ENCODE results near the gene LCLAT1. TPM values are rescaled to one million over a fixed set of nuclear protein-coding genes. Genes with fewer than 3 reads are reported as not detected.
A peak's percentile ranks its signal among the peaks of the same experiment; 100 is the strongest.

LCLAT1 gene
- 13.6 TPM for polyA plus RNA-seq (2013, experiment 1 of 2; ENCODE audit: insufficient read length)
- polyA plus RNA-seq (2013, experiment 2 of 2; ENCODE audit: insufficient read length): 8.9 TPM

- peak; percentile 80 for DNase-seq
Measured at GRCh38 chr2:30447149-30448045, at the start of gene LCLAT1. Gene LCLAT1 (plus strand): TSS chr2:30447246. CDS start chr2:30525591, 78,345 bp downstream.

GRCh38 chr2:30398084-30398873 is 48.8 kb upstream of the LCLAT1 start:
- no peak for DNase-seq

GRCh38 chr2:30400151-30400954 is 46.7 kb upstream of the LCLAT1 start:
- no peak for DNase-seq

GRCh38 chr2:30402441-30403182 is 44.4 kb upstream of the LCLAT1 start:
- peak; percentile 40 for DNase-seq

GRCh38 chr2:30403592-30404312 is 43.3 kb upstream of the LCLAT1 start:
- DNase-seq: no peak

- DNase-seq: no peak
Measured at GRCh38 chr2:30404319-30405259, 42.5 kb upstream of the LCLAT1 start.

- no peak for DNase-seq
Measured at GRCh38 chr2:30405260-30405605, 41.8 kb upstream of the LCLAT1 start.

- no peak for DNase-seq
Measured at GRCh38 chr2:30406853-30407252, 40.2 kb upstream of the LCLAT1 start.

GRCh38 chr2:30408961-30409387 is 38.1 kb upstream of the LCLAT1 start:
- peak; percentile 76 for DNase-seq

- DNase-seq: peak; percentile 79
Measured at GRCh38 chr2:30410217-30410616, 36.8 kb upstream of the LCLAT1 start.

GRCh38 chr2:30412047-30412683 is 34.9 kb upstream of the LCLAT1 start:
- DNase-seq: peak; percentile 30

- no peak for DNase-seq
Measured at GRCh38 chr2:30412684-30413570, 34.1 kb upstream of the LCLAT1 start.

GRCh38 chr2:30414961-30415360 is 32.1 kb upstream of the LCLAT1 start:
- DNase-seq: no peak

GRCh38 chr2:30417253-30417652 is 29.8 kb upstream of the LCLAT1 start:
- DNase-seq: no peak

GRCh38 chr2:30421026-30421603 is 25.9 kb upstream of the LCLAT1 start:
- DNase-seq: no peak

GRCh38 chr2:30421604-30422443 is 25.2 kb upstream of the LCLAT1 start:
- peak; percentile 96 for DNase-seq

Data from fibroblast of skin of back (primary cell).